K562 (cell line): Measurements from ENCODE around the gene GON7. TPM values are rescaled to one million over a fixed set of nuclear protein-coding genes. Genes with fewer than 3 reads are reported as not detected.

Source experiments
- ATF4 ChIP-seq: fragments of 450-650 bp; formaldehyde crosslinking; IDR thresholded peaks from 2 replicates; pipeline ENCODE4 v1.4.0; 2022; ENCODE audit warnings: mild to moderate bottlenecking, moderate library complexity
- ATF7 ChIP-seq: fragments of 450-650 bp; IDR thresholded peaks from 2 replicates; pipeline ENCODE4 v1.7.1; 2014; ENCODE audit warnings: mild to moderate bottlenecking, moderate library complexity
- BCLAF1 ChIP-seq, 2 experiments: fragments of 450-650 bp in 1 of 2; IDR thresholded peaks; 2 replicates each; pipeline ENCODE4 v1.6.1; 2011 to 2017; ENCODE audit warnings: low read depth in 2 of 2, antibody characterized with exemption in 1 of 2, borderline replicate concordance in 1 of 2, low read length in 1 of 2, mild to moderate bottlenecking in 1 of 2, mixed read lengths in 1 of 2; ENCODE audit not compliant: control insufficient read depth in 1 of 2
- DMBX1 ChIP-seq: fragments of 250-450 bp; sonication (Bioruptor Pico); IDR thresholded peaks from 2 replicates; pipeline ENCODE4 v1.8.0; 2022; ENCODE audit warnings: inconsistent platforms, mild to moderate bottlenecking, moderate library complexity, borderline replicate concordance
- DPF2 ChIP-seq: fragments of 450-650 bp; IDR thresholded peaks from 2 replicates; pipeline ENCODE4 v1.6.1; 2016
- GABPA ChIP-seq: fragments of 200-800 bp; sonication (Bioruptor generic); conservative IDR thresholded peaks from 2 replicates; pipeline ENCODE4 v1.6.1; 2016; ENCODE audit warnings: low read depth, missing genetic modification characterization, missing compliant biosample characterization
- HLTF ChIP-seq: fragments of 450-650 bp; IDR thresholded peaks from 2 replicates; pipeline ENCODE4 v1.6.1; 2016
- MCM3 ChIP-seq: fragments of 450-650 bp; IDR thresholded peaks from 2 replicates; pipeline ENCODE4 v1.6.1; 2016
- NELFE ChIP-seq: IDR thresholded peaks from 2 replicates; pipeline ENCODE4 v1.6.1; 2011; ENCODE audit warnings: mild to moderate bottlenecking; ENCODE audit not compliant: insufficient read depth, insufficient read length
- NR3C1 ChIP-seq: sonication (generic); formaldehyde crosslinking; IDR thresholded peaks from 2 replicates; pipeline ENCODE4 v1.8.1; 2022; ENCODE audit warnings: missing genetic modification reagents
- PATZ1 ChIP-seq: fragments of 250-450 bp; sonication (Bioruptor Pico); IDR thresholded peaks from 2 replicates; pipeline ENCODE4 v1.5.0; 2020; ENCODE audit warnings: mild to moderate bottlenecking, borderline replicate concordance
- POLR2A ChIP-seq: fragments of 450-650 bp; conservative IDR thresholded peaks from 2 replicates; pipeline ENCODE4 v1.6.1; 2016
- PTRF ChIP-seq: fragments of 450-650 bp; IDR thresholded peaks from 2 replicates; pipeline ENCODE4 v1.6.1; 2016; ENCODE audit warnings: mild to moderate bottlenecking, missing genetic modification characterization, missing compliant biosample characterization
- SRSF3 ChIP-seq: fragments of 200-400 bp; formaldehyde crosslinking; IDR thresholded peaks from 2 replicates; pipeline ENCODE4 v1.6.1; 2016; ENCODE audit warnings: mild to moderate bottlenecking, low read length, moderate library complexity; ENCODE audit not compliant: insufficient read depth
- STAG1 ChIP-seq: sonication (generic); formaldehyde crosslinking; IDR thresholded peaks from 2 replicates; pipeline ENCODE4 v1.5.0; 2020; ENCODE audit warnings: missing genetic modification reagents, borderline replicate concordance
- TAF7 ChIP-seq: fragments of 450-650 bp; IDR thresholded peaks from 2 replicates; pipeline ENCODE4 v1.6.1; 2016; ENCODE audit warnings: missing genetic modification characterization, missing compliant biosample characterization
- VEZF1 ChIP-seq: fragments of 200-800 bp; sonication (Bioruptor generic); IDR thresholded peaks from 2 replicates; pipeline ENCODE4 v1.6.1; 2017; ENCODE audit warnings: missing genetic modification characterization, missing compliant biosample characterization
- ZC3H11A ChIP-seq: IDR thresholded peaks from 2 replicates; pipeline ENCODE4 v1.6.1; 2012; ENCODE audit warnings: low read depth, low read length, improper control_type of control experiment
- ZNF239 ChIP-seq: fragments of 250-450 bp; sonication (Bioruptor Pico); IDR thresholded peaks from 2 replicates; pipeline ENCODE4 v1.4.0; 2020; ENCODE audit warnings: mild to moderate bottlenecking
- polyA plus RNA-seq, 8 experiments: library from polyadenylated mRNA; depleted of rRNA in 4 of 8; stranded (reverse) in 5 of 8; unstranded in 3 of 8; fragments of >200 nt; fragmentation: Nextera tagmentation in 2 of 8; fragmentation: Illumina TruSeq in 1 of 8; extraction: Ambion mirVana in 2 of 8; extraction: Trizol in 1 of 8; gene quantifications; 2 replicates each; pipeline versions ENCODE4 v1.2.1 to v1.2.3, GENCODE V29; 2011 to 2014; ENCODE audit warnings: inconsistent platforms in 1 of 8, missing spikeins in 1 of 8
- total RNA-seq, 7 experiments: library from RNA; depleted of rRNA in 6 of 7; stranded (reverse); fragments of >200 nt in 6 of 7; fragmentation: Illumina TruSeq in 2 of 7; extraction: Trizol in 2 of 7; gene quantifications; 2 replicates each; pipeline versions ENCODE4 v1.2.1 to v1.2.3, GENCODE V29; 2011 to 2021; ENCODE audit warnings: low replicate concordance in 1 of 7

GON7 gene
- total and polyA plus RNA-seq, 9 of the 15 experiments (the other 6 are each of a cell fraction or from before 2014, with no cell fraction given): 13.7 to 34.0 (median 23.9) TPM

- TF ChIP-seq BCLAF1 (IDR thresholded peaks at IDR 0.05; ENCODE audit: borderline replicate concordance in 1 of 2, control insufficient read depth in 1 of 2, low read depth in 2 of 2, low read length in 1 of 2) (no peak), POLR2A (peak; percentile 74), ATF4 (CRISPR knock-in tag) (no peak), STAG1 (CRISPR knock-in tag) (0 out of 2 replicates have a peak, but pooled peaks have one; percentile 12), GABPA (tag) (peak; percentile 96), VEZF1 (CRISPR knock-in tag) (peak; percentile 84), ATF7 (peak; percentile 84), TAF7 (no peak), SRSF3 (no peak), NELFE (no peak), PTRF (no peak), ZNF239 (no peak), PATZ1 (no peak), DMBX1 (CRISPR knock-in tag) (no peak), MCM3 (no peak), HLTF (no peak), NR3C1 (CRISPR knock-in tag) (no peak), ZC3H11A (no peak), DPF2 (no peak)
Observed at GRCh38 chr14:93184391-93185348, 22.2 kb downstream of the GON7 start, which contains the start of the genes LYSET and MOAP1 (continued).
